Measurements from ENCODE around the gene PAK1. TPM values are rescaled to one million over a fixed set of nuclear protein-coding genes. Genes with fewer than 3 reads are reported as not detected.

Gene PAK1
- total RNA-seq (2021) (80.0 and 109 TPM in 2 replicates), Bru-seq, nascent RNA (percentile 84 among the genes with signal in this experiment), BruChase-seq, experiment 1, labeled RNA remaining after a 2-hour chase (percentile 82 among the genes with signal in this experiment), BruChase-seq, experiment 2, labeled RNA remaining after a 6-hour chase (percentile 74 among the genes with signal in this experiment)
- long read RNA-seq, transcript PAK1-202 (15 exons, 3,737 nt), result major isoform, 52 of 127 reads
- long read RNA-seq, partial matches to known transcripts, result 22 of 127 reads
- long read RNA-seq, other reads (novel, unspliced or antisense), result 49 of 127 reads

- peak within 1 kb of the TSS; percentile 89 for H2AFZ ChIP-seq
- peak; percentile 83 to 93 for DNase-seq
- peak within 1 kb of the TSS; percentile 87 for H3K4me2 ChIP-seq
- ChIA-PET CTCF (interaction anchor here (0.8 kb wide), 1 partner anchor 62 kb away, joined by 11 read pairs; no protein-coding TSS in a partner anchor), POLR2A (ENCODE audit: unreplicated experiment) (interaction anchor here (0.6 to 0.7 kb wide), 5 partner anchors 23 to 703 kb away, joined by 3 to 8 read pairs (median 4); no protein-coding TSS in a partner anchor)
- intact Hi-C loops (cut with micrococcal nuclease; ENCODE audit: unreplicated experiment), result loop anchor here (1.0 to 5.0 kb wide), 3 partner anchors 62 to 282 kb away; no protein-coding TSS in a partner anchor
- H4K20me1 ChIP-seq (ENCODE audit: insufficient read depth), result no peaks in the 10 kb centered on the region
- H3K27ac ChIP-seq, result peak within 1 kb of the TSS; percentile 18
- H3K9me2 ChIP-seq (ENCODE audit: insufficient read depth), result no peaks in the 10 kb centered on the region
- H3K36me3 ChIP-seq (ENCODE audit: low read depth), result no peaks in the 10 kb centered on the region; the same call in 1 of the 2 replicates
- TF ChIP-seq, protein P1, sequence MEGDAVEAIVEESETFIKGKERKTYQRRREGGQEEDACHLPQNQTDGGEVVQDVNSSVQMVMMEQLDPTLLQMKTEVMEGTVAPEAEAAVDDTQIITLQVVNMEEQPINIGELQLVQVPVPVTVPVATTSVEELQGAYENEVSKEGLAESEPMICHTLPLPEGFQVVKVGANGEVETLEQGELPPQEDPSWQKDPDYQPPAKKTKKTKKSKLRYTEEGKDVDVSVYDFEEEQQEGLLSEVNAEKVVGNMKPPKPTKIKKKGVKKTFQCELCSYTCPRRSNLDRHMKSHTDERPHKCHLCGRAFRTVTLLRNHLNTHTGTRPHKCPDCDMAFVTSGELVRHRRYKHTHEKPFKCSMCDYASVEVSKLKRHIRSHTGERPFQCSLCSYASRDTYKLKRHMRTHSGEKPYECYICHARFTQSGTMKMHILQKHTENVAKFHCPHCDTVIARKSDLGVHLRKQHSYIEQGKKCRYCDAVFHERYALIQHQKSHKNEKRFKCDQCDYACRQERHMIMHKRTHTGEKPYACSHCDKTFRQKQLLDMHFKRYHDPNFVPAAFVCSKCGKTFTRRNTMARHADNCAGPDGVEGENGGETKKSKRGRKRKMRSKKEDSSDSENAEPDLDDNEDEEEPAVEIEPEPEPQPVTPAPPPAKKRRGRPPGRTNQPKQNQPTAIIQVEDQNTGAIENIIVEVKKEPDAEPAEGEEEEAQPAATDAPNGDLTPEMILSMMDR (conservative IDR thresholded peaks at IDR 0.05), result peak; percentile 43
- TF ChIP-seq EZH2 (IDR thresholded peaks at IDR 0.05; ENCODE audit: low read depth), result no peak
- H3K27me3 ChIP-seq (ENCODE audit: insufficient read depth, low read depth), result no peaks in the 10 kb centered on the region
- H3K4me1 ChIP-seq (replicated peaks; ENCODE audit: insufficient read depth), result peaks cover 36% of the 10 kb centered on the region
- no peaks in the 10 kb centered on the region for H3K9me3 ChIP-seq (ENCODE audit: insufficient read depth, low read depth)
- peaks cover 36% of the 10 kb centered on the region for H3K79me2 ChIP-seq (ENCODE audit: low read depth)
- peaks cover 32% of the 10 kb centered on the region for H3F3A ChIP-seq (ENCODE audit: insufficient read depth, low read depth)
- no TSS peak for BruUV-seq (replicated peaks)
- H3K4me3 ChIP-seq, result peak within 1 kb of the TSS; percentile 83
Observed at GRCh38 chr11:77473801-77474683, at the start of gene PAK1. Gene PAK1, minus strand, starts transcription at chr11:77474094. Its CDS starts 81,574 bp downstream, at chr11:77392520.

DNA sequence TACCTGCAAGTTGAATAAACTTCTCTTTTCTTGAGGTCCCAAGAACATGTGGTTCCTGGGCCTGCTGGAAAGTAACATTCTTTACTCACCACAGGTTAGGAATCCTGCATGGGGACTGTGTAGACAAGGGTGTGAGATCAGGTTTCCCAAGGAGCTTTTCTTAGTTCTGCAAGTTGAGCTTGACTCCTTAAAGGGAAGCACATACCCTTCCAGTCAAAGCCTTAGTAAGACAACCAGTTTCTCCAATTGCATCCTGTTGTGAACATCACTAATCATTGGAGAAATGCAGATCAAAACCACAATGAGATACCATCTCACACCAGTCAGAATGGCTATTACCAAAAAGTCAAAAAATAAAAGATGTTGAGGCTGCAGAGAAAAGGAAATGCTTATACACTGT is 48.3 kb upstream of the PAK1 start:
- no peaks in the 10 kb centered on the region for H3K9me3 ChIP-seq (ENCODE audit: insufficient read depth, low read depth)
- intact Hi-C loops (cut with micrococcal nuclease; ENCODE audit: unreplicated experiment), result no loop called here
- no peak overlapping the region for H3K4me2 ChIP-seq
- BruUV-seq (replicated peaks), result no TSS peak
- no peaks in the 10 kb centered on the region for H3K27me3 ChIP-seq (ENCODE audit: insufficient read depth, low read depth)
- H3K4me3 ChIP-seq, result no peak overlapping the region
- no peaks in the 10 kb centered on the region; the same call in 1 of the 2 replicates for H3K4me1 ChIP-seq (replicated peaks; ENCODE audit: insufficient read depth)
- no peaks in the 10 kb centered on the region for H4K20me1 ChIP-seq (ENCODE audit: insufficient read depth)
- no peaks in the 10 kb centered on the region for H3K79me2 ChIP-seq (ENCODE audit: low read depth)
- H3K27ac ChIP-seq, result no peak overlapping the region
- no peaks in the 10 kb centered on the region for H3F3A ChIP-seq (ENCODE audit: insufficient read depth, low read depth)
- POLR2A ChIA-PET (ENCODE audit: unreplicated experiment), result no interaction called here
- DNase-seq, result peak; percentile 12 to 66
- no peaks in the 10 kb centered on the region; the same call in 1 of the 2 replicates for H3K9me2 ChIP-seq (ENCODE audit: insufficient read depth)
- CTCF ChIA-PET, result interaction anchor here (0.5 kb wide), 1 partner anchor 488 kb away, joined by 3 read pairs; no protein-coding TSS in a partner anchor
- TF ChIP-seq, protein P1 (conservative IDR thresholded peaks at IDR 0.05), result no peak
- no peak for TF ChIP-seq EZH2 (IDR thresholded peaks at IDR 0.05; ENCODE audit: low read depth)
- no peaks in the 10 kb centered on the region for H3K36me3 ChIP-seq (ENCODE audit: low read depth)
- H2AFZ ChIP-seq, result no peak overlapping the region

- H2AFZ ChIP-seq, result no peak overlapping the region
- no peak overlapping the region for H3K27ac ChIP-seq
- no peak for TF ChIP-seq EZH2 (IDR thresholded peaks at IDR 0.05; ENCODE audit: low read depth)
- TF ChIP-seq, protein P1 (conservative IDR thresholded peaks at IDR 0.05), result no peak
- no peak overlapping the region for H3K4me3 ChIP-seq
- no peaks in the 10 kb centered on the region for H3K36me3 ChIP-seq (ENCODE audit: low read depth)
- H3K4me1 ChIP-seq (replicated peaks; ENCODE audit: insufficient read depth), result peaks cover 17% of the 10 kb centered on the region
- peaks cover 18% of the 10 kb centered on the region for H3F3A ChIP-seq (ENCODE audit: insufficient read depth, low read depth)
- intact Hi-C loops (cut with micrococcal nuclease; ENCODE audit: unreplicated experiment), result no loop called here
- H4K20me1 ChIP-seq (ENCODE audit: insufficient read depth), result no peaks in the 10 kb centered on the region
- H3K27me3 ChIP-seq (ENCODE audit: insufficient read depth, low read depth), result no peaks in the 10 kb centered on the region
- no peaks in the 10 kb centered on the region for H3K9me3 ChIP-seq (ENCODE audit: insufficient read depth, low read depth)
- H3K9me2 ChIP-seq (ENCODE audit: insufficient read depth), result no peaks in the 10 kb centered on the region
- BruUV-seq (replicated peaks), result no TSS peak
- ChIA-PET POLR2A (ENCODE audit: unreplicated experiment) (no interaction called here), CTCF (no interaction called here)
- no peak for DNase-seq
- H3K4me2 ChIP-seq, result no peak overlapping the region
- H3K79me2 ChIP-seq (ENCODE audit: low read depth), result no peaks in the 10 kb centered on the region
Observed at GRCh38 chr11:77519847-77520246, 46.0 kb upstream of the PAK1 start.
